Ishikawa (cell line): Measurements from ENCODE around the gene RUNX1.

Experiments used
- CEBPB ChIP-seq: IDR thresholded peaks from 2 replicates; pipeline ENCODE4 v1.6.1; 2012
- TF ChIP-seq, protein P1 (sequence below): IDR thresholded peaks from 2 replicates; pipeline ENCODE4 v1.6.1; 2012; ENCODE audit warnings: low read depth, mild to moderate bottlenecking
- TF ChIP-seq, protein P2 (sequence below): IDR thresholded peaks from 2 replicates; pipeline ENCODE4 v1.6.1; 2012

DNA sequence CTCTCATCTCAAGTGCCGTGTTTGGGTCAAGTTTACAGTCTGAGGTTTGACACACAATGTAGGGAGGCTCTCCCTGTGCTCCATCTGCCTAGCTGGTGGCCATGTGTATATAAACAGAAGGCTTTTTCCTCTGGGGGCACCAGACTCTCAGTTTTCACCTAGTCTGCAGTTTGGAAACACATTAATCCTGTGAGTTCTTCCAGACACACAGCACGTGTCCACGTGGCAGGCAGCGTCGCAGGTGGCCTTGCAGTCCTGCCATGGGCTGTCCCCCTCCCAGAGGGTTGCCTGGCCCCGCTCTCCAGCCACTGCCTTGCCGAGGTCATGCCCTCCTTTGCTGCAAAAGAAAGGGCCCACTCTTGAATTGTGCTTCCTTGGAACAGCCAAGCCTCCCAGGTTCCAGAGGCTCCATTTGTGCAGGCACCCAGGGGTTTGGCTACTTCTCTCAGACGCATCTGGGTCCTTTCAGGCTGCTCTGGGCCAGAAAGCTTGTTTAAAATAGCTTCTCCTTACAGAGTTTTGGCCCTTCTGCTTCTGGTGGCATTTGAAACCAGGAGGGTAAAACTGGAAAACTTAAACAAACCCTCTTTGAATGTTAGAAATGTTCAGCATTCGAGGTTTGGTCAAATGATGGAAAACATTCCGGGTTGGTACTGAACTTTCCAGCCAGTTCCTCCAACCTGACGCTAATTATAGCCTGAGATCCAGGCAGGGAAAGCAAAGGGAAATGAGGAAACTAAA lies 4.4 kb upstream of the RUNX1 start:
- TF ChIP-seq, protein P1, sequence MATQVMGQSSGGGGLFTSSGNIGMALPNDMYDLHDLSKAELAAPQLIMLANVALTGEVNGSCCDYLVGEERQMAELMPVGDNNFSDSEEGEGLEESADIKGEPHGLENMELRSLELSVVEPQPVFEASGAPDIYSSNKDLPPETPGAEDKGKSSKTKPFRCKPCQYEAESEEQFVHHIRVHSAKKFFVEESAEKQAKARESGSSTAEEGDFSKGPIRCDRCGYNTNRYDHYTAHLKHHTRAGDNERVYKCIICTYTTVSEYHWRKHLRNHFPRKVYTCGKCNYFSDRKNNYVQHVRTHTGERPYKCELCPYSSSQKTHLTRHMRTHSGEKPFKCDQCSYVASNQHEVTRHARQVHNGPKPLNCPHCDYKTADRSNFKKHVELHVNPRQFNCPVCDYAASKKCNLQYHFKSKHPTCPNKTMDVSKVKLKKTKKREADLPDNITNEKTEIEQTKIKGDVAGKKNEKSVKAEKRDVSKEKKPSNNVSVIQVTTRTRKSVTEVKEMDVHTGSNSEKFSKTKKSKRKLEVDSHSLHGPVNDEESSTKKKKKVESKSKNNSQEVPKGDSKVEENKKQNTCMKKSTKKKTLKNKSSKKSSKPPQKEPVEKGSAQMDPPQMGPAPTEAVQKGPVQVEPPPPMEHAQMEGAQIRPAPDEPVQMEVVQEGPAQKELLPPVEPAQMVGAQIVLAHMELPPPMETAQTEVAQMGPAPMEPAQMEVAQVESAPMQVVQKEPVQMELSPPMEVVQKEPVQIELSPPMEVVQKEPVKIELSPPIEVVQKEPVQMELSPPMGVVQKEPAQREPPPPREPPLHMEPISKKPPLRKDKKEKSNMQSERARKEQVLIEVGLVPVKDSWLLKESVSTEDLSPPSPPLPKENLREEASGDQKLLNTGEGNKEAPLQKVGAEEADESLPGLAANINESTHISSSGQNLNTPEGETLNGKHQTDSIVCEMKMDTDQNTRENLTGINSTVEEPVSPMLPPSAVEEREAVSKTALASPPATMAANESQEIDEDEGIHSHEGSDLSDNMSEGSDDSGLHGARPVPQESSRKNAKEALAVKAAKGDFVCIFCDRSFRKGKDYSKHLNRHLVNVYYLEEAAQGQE: no peak
- TF ChIP-seq, protein P2, sequence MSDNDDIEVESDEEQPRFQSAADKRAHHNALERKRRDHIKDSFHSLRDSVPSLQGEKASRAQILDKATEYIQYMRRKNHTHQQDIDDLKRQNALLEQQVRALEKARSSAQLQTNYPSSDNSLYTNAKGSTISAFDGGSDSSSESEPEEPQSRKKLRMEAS: no peak
- no peak for TF ChIP-seq CEBPB
